ENCODE data around the gene PTF1A. TPM values are rescaled to one million over a fixed set of nuclear protein-coding genes. Genes with fewer than 3 reads are reported as not detected.
A peak's percentile ranks its signal among the peaks of the same experiment; 100 is the strongest.

Gene PTF1A
- total RNA-seq, 4 donors from 2014 or later: not detected

DNA sequence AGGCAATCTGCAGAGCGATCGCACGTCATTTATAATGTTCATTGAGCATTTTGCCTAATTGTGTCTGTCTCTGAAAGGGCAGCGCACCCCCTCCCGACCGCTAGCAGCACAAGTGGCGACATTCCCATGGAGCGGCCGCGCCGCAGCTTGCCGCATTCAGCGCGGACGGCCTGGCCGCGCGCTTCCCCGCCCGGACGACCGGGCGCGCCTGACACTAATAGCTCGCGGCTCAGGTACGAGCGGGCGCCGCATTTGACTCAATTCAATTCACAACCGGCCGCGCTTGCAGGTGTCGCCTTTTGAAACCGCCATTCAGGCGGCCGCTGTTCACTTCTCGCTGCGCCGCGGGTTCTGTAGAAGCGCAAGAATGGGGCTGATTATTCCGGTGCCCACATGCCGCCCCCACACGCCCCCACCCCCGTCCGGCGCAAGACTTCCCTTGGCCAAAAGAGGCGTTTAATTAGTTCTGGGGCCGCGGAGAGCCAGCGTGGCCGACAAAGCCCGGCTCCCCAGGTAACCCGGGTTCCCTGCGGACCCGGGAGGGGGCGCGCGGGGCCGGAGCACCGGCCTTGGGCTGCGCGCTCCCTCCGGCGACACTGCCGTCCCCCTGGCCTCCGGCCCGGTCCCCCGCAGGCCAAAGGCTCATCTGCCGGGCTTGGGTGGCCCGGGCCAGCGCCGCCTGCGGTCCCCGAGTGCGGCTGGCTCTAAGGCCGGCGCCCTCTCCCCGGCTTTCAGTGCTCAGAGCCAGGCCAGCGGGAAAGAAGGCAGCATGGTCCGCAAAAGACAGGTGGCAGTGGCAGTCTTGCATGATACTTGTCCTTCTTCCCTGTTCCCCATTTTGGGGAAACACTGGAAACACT, 18.7 kb upstream of the PTF1A start:
- Histone ChIP-seq H3K27ac (no peak overlapping the region), H3K4me1 (peaks cover 0 to 19% (median 8%) of the 10 kb centered on the region in 3 donors), H3K9me3 (no peaks in the 10 kb centered on the region), H3K27me3 (peaks cover 11 to 100% (median 20%) of the 10 kb centered on the region in 4 donors), H3K36me3 (no peaks in the 10 kb centered on the region), H3K4me3 (peak overlapping the region in 1 of 4 donors; percentile 12)
- no peak for TF ChIP-seq POLR2A (IDR thresholded peaks at IDR 0.05)
- TF ChIP-seq, protein P1, sequence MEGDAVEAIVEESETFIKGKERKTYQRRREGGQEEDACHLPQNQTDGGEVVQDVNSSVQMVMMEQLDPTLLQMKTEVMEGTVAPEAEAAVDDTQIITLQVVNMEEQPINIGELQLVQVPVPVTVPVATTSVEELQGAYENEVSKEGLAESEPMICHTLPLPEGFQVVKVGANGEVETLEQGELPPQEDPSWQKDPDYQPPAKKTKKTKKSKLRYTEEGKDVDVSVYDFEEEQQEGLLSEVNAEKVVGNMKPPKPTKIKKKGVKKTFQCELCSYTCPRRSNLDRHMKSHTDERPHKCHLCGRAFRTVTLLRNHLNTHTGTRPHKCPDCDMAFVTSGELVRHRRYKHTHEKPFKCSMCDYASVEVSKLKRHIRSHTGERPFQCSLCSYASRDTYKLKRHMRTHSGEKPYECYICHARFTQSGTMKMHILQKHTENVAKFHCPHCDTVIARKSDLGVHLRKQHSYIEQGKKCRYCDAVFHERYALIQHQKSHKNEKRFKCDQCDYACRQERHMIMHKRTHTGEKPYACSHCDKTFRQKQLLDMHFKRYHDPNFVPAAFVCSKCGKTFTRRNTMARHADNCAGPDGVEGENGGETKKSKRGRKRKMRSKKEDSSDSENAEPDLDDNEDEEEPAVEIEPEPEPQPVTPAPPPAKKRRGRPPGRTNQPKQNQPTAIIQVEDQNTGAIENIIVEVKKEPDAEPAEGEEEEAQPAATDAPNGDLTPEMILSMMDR (IDR thresholded peaks at IDR 0.05): no peak
- DNase-seq: no peak
- intact Hi-C loops (cut with DNase I): no loop called here
- WGBS, 2 donors: 6 to 7% methylated on average over 3 to 5 of the region's 82 CpGs

DNA sequence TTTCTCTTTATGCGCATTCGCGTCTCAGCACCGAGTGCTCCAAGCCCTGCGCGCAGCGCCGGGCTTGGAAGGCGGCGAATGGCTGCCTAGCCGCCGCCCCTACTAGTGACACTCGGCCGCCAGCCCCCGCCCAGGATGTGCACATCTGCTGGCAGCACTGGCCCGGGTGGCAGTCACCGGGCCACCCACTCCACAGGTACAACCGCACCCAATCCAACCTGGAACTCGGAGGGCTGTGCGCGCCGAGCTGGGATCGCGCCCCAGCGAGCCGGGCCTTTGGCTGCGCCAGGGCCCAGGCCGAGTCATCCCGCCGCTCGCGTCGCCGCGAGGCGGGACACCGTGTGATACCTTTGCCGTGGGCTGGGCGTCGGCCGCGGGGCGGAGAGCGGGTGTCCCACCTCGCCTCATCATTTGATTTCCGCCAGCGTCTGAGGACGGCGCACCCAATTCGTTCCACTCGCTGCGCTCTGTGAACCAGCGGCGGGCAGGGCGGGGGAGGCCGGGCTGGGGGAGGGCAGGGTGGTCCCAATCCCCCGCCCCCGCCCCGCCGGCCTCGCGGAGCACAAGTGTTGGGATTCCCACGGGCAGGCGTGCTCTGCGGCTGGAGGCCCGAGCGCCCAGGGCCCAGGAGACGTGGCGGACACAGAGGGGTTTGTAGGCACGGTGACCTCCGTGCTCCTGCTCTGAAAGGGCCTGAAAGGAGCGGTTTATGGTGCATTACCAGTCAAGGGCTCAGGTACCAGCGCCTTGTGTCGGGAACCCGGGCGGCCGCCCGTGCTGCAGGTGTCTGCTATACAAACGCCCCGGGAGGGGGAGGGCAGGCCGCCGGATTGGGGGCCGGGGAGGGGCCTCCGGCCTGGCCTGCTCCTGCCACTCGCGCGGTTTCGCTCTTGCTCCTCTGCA, 17.8 kb upstream of the PTF1A start:
- Histone ChIP-seq H3K36me3 (no peaks in the 10 kb centered on the region), H3K4me1 (peaks cover 0 to 19% (median 8%) of the 10 kb centered on the region in 3 donors), H3K9me3 (no peaks in the 10 kb centered on the region), H3K4me3 (no peak overlapping the region), H3K27ac (no peak overlapping the region), H3K27me3 (peaks cover 11 to 100% (median 20%) of the 10 kb centered on the region in 4 donors)
- no peak for DNase-seq
- 3% methylated on average over 16 of the region's 88 CpGs; no CpG with 5 or more reads in 1 of the 2 donors for WGBS, 2 donors
- TF ChIP-seq, protein P1 (IDR thresholded peaks at IDR 0.05): no peak
- TF ChIP-seq POLR2A (IDR thresholded peaks at IDR 0.05): no peak
- intact Hi-C loops (cut with DNase I): no loop called here

DNA sequence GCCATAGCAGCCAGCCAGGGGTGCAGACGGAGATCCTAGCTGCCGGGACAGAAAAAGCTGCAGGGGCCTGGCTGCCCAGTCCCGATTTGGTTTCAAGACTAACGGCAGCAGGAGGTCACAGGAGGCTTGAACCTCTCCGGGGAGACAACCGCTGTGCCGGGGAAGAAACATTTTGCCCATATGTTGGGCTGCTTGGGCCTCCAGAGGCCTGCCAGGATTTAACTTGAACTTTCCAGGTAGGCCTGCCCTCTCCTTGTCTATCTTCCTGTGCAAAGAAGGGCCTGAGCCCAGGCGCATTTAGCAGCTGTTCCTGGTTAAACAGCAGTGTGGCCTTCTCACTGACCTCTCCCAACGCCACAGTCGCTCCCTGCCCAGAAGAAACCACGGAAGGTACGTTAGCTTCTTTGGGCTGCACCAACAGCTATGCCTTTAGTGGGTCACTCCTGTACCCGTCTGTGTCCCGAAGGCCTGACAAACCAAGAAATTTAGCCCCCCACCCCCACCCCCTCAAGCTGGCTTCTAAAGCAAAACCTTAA, 17.1 kb upstream of the PTF1A start:
- TF ChIP-seq, protein P1 (IDR thresholded peaks at IDR 0.05): no peak
- no peak for TF ChIP-seq POLR2A (IDR thresholded peaks at IDR 0.05)
- H3K36me3 ChIP-seq: no peaks in the 10 kb centered on the region
- H3K27me3 ChIP-seq: peaks cover 11 to 98% (median 20%) of the 10 kb centered on the region in 4 donors
- H3K4me3 ChIP-seq: no peak overlapping the region
- intact Hi-C loops (cut with DNase I): no loop called here
- DNase-seq: no peak
- WGBS, 2 donors: 34% methylated on average over 9 of the region's 14 CpGs; no CpG with 5 or more reads in 1 of the 2 donors
- no peaks in the 10 kb centered on the region for H3K9me3 ChIP-seq
- peaks cover 0 to 19% (median 8%) of the 10 kb centered on the region in 3 donors for H3K4me1 ChIP-seq
- H3K27ac ChIP-seq: no peak overlapping the region

GRCh38 chr10:23186178-23186577, 5.9 kb upstream of the PTF1A start:
- Histone ChIP-seq H3K27me3 (peaks cover 0 to 92% (median under 1%) of the 10 kb centered on the region in 4 donors), H3K4me1 (no peaks in the 10 kb centered on the region), H3K36me3 (no peaks in the 10 kb centered on the region), H3K27ac (no peak overlapping the region), H3K9me3 (no peaks in the 10 kb centered on the region), H3K4me3 (no peak overlapping the region)
- 43 to 51% methylated on average over 5 to 7 of the region's 7 CpGs for WGBS, 2 donors
- TF ChIP-seq POLR2A (IDR thresholded peaks at IDR 0.05): no peak
- TF ChIP-seq, protein P1 (IDR thresholded peaks at IDR 0.05): no peak
- intact Hi-C loops (cut with DNase I): no loop called here
- no peak for DNase-seq

Measured in esophagus squamous epithelium (tissue), 5 donors.